HEK293 (cell line): Measurements from ENCODE around the gene DNAH8.
A peak's percentile ranks its signal among the peaks of the same experiment; 100 is the strongest.

Experiments
- CTCF ChIA-PET: fragments of 350-600 bp; formaldehyde crosslinking; extraction: SDS; loops from one replicate; lab custom pipeline; 2021; ENCODE audit warnings: antibody characterized with exemption; lab: Yijun Ruan, JAX
- POLR2A ChIA-PET: fragments of 300-600 bp; formaldehyde crosslinking; extraction: SDS; loops from one replicate; lab custom pipeline; 2020; ENCODE audit warnings: antibody characterized with exemption, inconsistent platforms; lab: Yijun Ruan, JAX
- H3K27ac ChIP-seq: fragments of 200-500 bp; sonication (Bioruptor generic); 2 replicates; pipeline ENCODE4 v1.5.1; 2014; ENCODE audit warnings: low read depth, low read length, control low read depth, inconsistent platforms; ENCODE audit errors: extremely low read depth
- H3K36me3 ChIP-seq, 2 experiments: fragments of 200-500 bp in 1 of 2; sonication (Bioruptor generic) in 1 of 2; 1 replicate in 1 of 2; 2 replicates in 1 of 2; pipeline ENCODE4 v1.5.1; 2014 to 2017; ENCODE audit warnings: inconsistent platforms in 2 of 2, low read length in 2 of 2; ENCODE audit not compliant: control insufficient read depth in 2 of 2, insufficient read depth in 1 of 2
- H3K4me1 ChIP-seq: fragments of 200-500 bp; sonication (Bioruptor generic); 2 replicates; pipeline ENCODE4 v1.5.1; 2014; ENCODE audit warnings: mild to moderate bottlenecking, low read length, inconsistent platforms; ENCODE audit not compliant: control insufficient read depth, insufficient read depth
- H3K4me3 ChIP-seq: 2 replicates; pipeline ENCODE4 v1.5.1; 2011; ENCODE audit warnings: low read depth, mild to moderate bottlenecking, control low read depth, low read length, moderate library complexity
- H3K9me3 ChIP-seq: fragments of 200-500 bp; sonication (Bioruptor generic); 2 replicates; pipeline ENCODE4 v1.5.1; 2014; ENCODE audit warnings: low read depth, low read length, inconsistent platforms; ENCODE audit not compliant: control insufficient read depth, insufficient read depth
- ATF2 ChIP-seq: fragments of 450-650 bp; formaldehyde crosslinking; IDR thresholded peaks from 2 replicates; pipeline ENCODE4 v1.5.1; 2016; ENCODE audit warnings: missing biosample characterization, missing genetic modification characterization, low read depth
- GFI1B ChIP-seq: fragments of 450-650 bp; formaldehyde crosslinking; IDR thresholded peaks from 2 replicates; pipeline ENCODE4 v1.5.1; 2016; ENCODE audit warnings: missing biosample characterization, missing genetic modification characterization
- HIC1 ChIP-seq: fragments of 450-650 bp; formaldehyde crosslinking; IDR thresholded peaks from 2 replicates; pipeline ENCODE4 v1.5.1; 2016; ENCODE audit warnings: missing biosample characterization, missing genetic modification characterization
- HOXD13 ChIP-seq: sonication (generic); formaldehyde crosslinking; IDR thresholded peaks from 2 replicates; pipeline ENCODE4 v1.8.0; 2022; ENCODE audit warnings: missing genetic modification reagents, borderline replicate concordance
- OVOL3 ChIP-seq: fragments of 450-650 bp; formaldehyde crosslinking; IDR thresholded peaks from 2 replicates; pipeline ENCODE4 v1.5.1; 2016; ENCODE audit warnings: missing biosample characterization, missing genetic modification characterization
- PRDM1 ChIP-seq: fragments of 450-650 bp; formaldehyde crosslinking; IDR thresholded peaks from 2 replicates; pipeline ENCODE4; 2016; ENCODE audit warnings: missing biosample characterization, missing genetic modification characterization
- SETDB1 ChIP-seq: IDR thresholded peaks from one replicate; pipeline ENCODE4 v1.6.1; 2017; ENCODE audit warnings: mild to moderate bottlenecking, low read length, moderate library complexity, mixed read lengths; ENCODE audit not compliant: insufficient read length
- YY2 ChIP-seq: fragments of 450-650 bp; formaldehyde crosslinking; IDR thresholded peaks from 2 replicates; pipeline ENCODE4 v1.5.1; 2016; ENCODE audit warnings: missing biosample characterization, missing genetic modification characterization
- ZNF10 ChIP-seq: fragments of 450-650 bp; formaldehyde crosslinking; IDR thresholded peaks from 2 replicates; pipeline ENCODE4 v1.5.1; 2017; ENCODE audit warnings: missing biosample characterization, missing genetic modification characterization
- ZNF155 ChIP-seq: fragments of 450-650 bp; formaldehyde crosslinking; IDR thresholded peaks from 2 replicates; pipeline ENCODE4 v1.5.1; 2016; ENCODE audit warnings: missing biosample characterization, missing genetic modification characterization
- ZNF202 ChIP-seq: fragments of 450-650 bp; formaldehyde crosslinking; IDR thresholded peaks from 2 replicates; pipeline ENCODE4 v1.5.1; 2016; ENCODE audit warnings: missing biosample characterization, missing genetic modification characterization, borderline replicate concordance
- ZNF311 ChIP-seq: fragments of 450-650 bp; formaldehyde crosslinking; IDR thresholded peaks from 2 replicates; pipeline ENCODE4 v1.5.1; 2017; ENCODE audit warnings: missing biosample characterization, missing genetic modification characterization, borderline replicate concordance
- ZNF48 ChIP-seq: fragments of 450-650 bp; formaldehyde crosslinking; IDR thresholded peaks from 2 replicates; pipeline ENCODE4 v1.5.1; 2016; ENCODE audit warnings: missing biosample characterization, missing genetic modification characterization
- ZNF518A ChIP-seq: fragments of 450-650 bp; formaldehyde crosslinking; conservative IDR thresholded peaks from 2 replicates; pipeline ENCODE4 v1.5.1; 2016; ENCODE audit warnings: low read depth, missing biosample characterization, missing genetic modification characterization
- ZNF544 ChIP-seq: fragments of 450-650 bp; formaldehyde crosslinking; IDR thresholded peaks from 2 replicates; pipeline ENCODE4 v1.5.0; 2017; ENCODE audit warnings: missing biosample characterization, missing genetic modification characterization
- ZNF555 ChIP-seq: fragments of 450-650 bp; formaldehyde crosslinking; conservative IDR thresholded peaks from 2 replicates; pipeline ENCODE4 v1.5.1; 2017; ENCODE audit warnings: missing biosample characterization, mild to moderate bottlenecking, missing genetic modification characterization, inconsistent platforms
- ZNF596 ChIP-seq: fragments of 450-650 bp; IDR thresholded peaks from 2 replicates; pipeline ENCODE4 v1.5.0; 2018; ENCODE audit warnings: missing biosample characterization, mild to moderate bottlenecking, missing genetic modification characterization, moderate library complexity
- ZNF600 ChIP-seq: fragments of 450-650 bp; formaldehyde crosslinking; IDR thresholded peaks from 2 replicates; pipeline ENCODE4 v1.5.1; 2016; ENCODE audit warnings: missing biosample characterization, missing genetic modification characterization
- ZNF623 ChIP-seq: fragments of 450-650 bp; formaldehyde crosslinking; IDR thresholded peaks from 2 replicates; pipeline ENCODE4 v1.5.1; 2016; ENCODE audit warnings: missing biosample characterization, missing genetic modification characterization
- ZNF629 ChIP-seq: fragments of 450-650 bp; formaldehyde crosslinking; IDR thresholded peaks from 2 replicates; pipeline ENCODE4 v1.5.1; 2017; ENCODE audit warnings: missing biosample characterization, missing genetic modification characterization
- ZNF645 ChIP-seq: fragments of 450-650 bp; formaldehyde crosslinking; IDR thresholded peaks from 2 replicates; pipeline ENCODE4; 2016; ENCODE audit warnings: missing biosample characterization, missing genetic modification characterization
- ZNF664 ChIP-seq: fragments of 450-650 bp; formaldehyde crosslinking; IDR thresholded peaks from 2 replicates; pipeline ENCODE4 v1.5.1; 2016; ENCODE audit warnings: missing biosample characterization, missing genetic modification characterization
- ZNF792 ChIP-seq: fragments of 450-650 bp; formaldehyde crosslinking; IDR thresholded peaks from 2 replicates; pipeline ENCODE4 v1.5.1; 2016; ENCODE audit warnings: missing biosample characterization, missing genetic modification characterization

The DNAH8 gene

GRCh38 chr6:38779310-38780062, 64.4 kb downstream of the DNAH8 start:
- no peaks in the 10 kb centered on the region for H3K9me3 ChIP-seq
- POLR2A ChIA-PET, result no interaction called here
- H3K4me1 ChIP-seq, result peaks cover 7% of the 10 kb centered on the region; the same call in 1 of the 2 replicates
- CTCF ChIA-PET, result interaction anchor here (0.7 to 0.9 kb wide), 2 partner anchors 19 to 93 kb away, joined by 3 read pairs; no protein-coding TSS in a partner anchor
- H3K36me3 ChIP-seq, result no peaks in the 10 kb centered on the region
- H3K4me3 ChIP-seq, result no peak overlapping the region
- no peak overlapping the region for H3K27ac ChIP-seq
- TF ChIP-seq ZNF596 (peak; percentile 68), ZNF518A (tag by site-specific recombination) (no peak), ZNF600 (tag by site-specific recombination) (no peak), ZNF48 (tag by site-specific recombination) (no peak)
- TF ChIP-seq, all 188 proteins: peak for 1

GRCh38 chr6:38782616-38783015, 67.5 kb downstream of the DNAH8 start:
- peaks cover 7% of the 10 kb centered on the region; the same call in 1 of the 2 replicates for H3K4me1 ChIP-seq
- ChIA-PET POLR2A (no interaction called here), CTCF (no interaction called here)
- H3K27ac ChIP-seq, result no peak overlapping the region
- H3K36me3 ChIP-seq, result no peaks in the 10 kb centered on the region
- H3K9me3 ChIP-seq, result no peaks in the 10 kb centered on the region
- H3K4me3 ChIP-seq, result no peak overlapping the region
- TF ChIP-seq GFI1B, result no peak
- TF ChIP-seq ZNF623, result no peak
- TF ChIP-seq ZNF629, result no peak
- TF ChIP-seq OVOL3, result no peak
- no peak for TF ChIP-seq PRDM1 (tag by site-specific recombination)
- no peak for TF ChIP-seq YY2 (tag by site-specific recombination)
- TF ChIP-seq SETDB1, result no peak
- TF ChIP-seq ZNF311 (tag by site-specific recombination), result no peak
- no peak for TF ChIP-seq HIC1 (tag by site-specific recombination)
- no peak for TF ChIP-seq ZNF664 (tag by site-specific recombination)
- TF ChIP-seq ZNF10 (tag by site-specific recombination), result no peak
- no peak for TF ChIP-seq ATF2
- TF ChIP-seq ZNF202 (tag by site-specific recombination), result no peak
- no peak for TF ChIP-seq ZNF544 (tag by site-specific recombination)
- TF ChIP-seq ZNF155, result no peak
- TF ChIP-seq ZNF792 (tag by site-specific recombination), result no peak
- no peak for TF ChIP-seq HOXD13
- TF ChIP-seq ZNF555, result no peak
- TF ChIP-seq ZNF645 (tag by site-specific recombination), result no peak
